TTC549 (cell line): ENCODE measurements around the gene DDX50.

Source experiments
- FAIRE-seq: peaks from 2 replicates; lab custom pipeline; 2012; peaks lifted over from hg19 to GRCh38; lab: Jason Lieb, UNC

DDX50 gene

DNA sequence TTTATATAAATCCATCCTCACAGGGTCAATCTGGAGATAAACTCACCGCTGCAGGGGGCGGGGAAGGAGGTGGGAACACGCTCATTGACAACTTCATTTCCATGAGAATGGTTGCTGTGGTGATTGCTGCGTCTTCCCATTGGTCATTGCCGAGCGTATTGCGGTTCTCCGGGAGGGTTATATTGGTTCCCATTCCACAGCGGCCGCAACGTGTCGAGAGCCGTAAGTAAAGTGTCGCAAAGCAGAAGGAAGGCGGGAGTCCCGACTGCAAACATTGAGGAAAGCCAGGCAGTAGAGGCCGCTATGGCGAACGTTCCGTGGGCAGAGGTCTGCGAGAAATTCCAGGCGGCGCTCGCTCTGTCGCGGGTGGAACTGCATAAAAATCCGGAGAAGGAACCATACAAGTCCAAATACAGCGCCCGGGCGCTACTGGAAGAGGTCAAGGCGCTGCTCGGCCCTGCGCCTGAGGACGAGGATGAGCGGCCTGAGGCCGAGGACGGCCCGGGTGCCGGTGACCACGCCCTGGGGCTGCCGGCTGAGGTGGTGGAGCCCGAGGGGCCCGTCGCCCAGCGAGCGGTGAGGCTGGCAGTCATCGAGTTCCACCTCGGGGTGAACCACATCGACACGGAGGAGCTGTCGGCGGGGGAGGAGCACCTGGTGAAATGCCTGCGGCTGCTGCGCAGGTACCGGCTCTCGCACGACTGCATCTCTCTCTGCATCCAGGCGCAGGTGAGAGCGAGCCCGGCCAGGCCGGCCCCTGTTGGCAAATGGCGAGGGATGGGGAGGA is 87.6 kb downstream of the DDX50 start, which contains the start of gene KIFBP:
TSS of gene KIFBP (plus strand) at position 274 of the 787 bp plus-strand sequence. CDS start at position 304, 30 bp downstream.
- peak; percentile 92 for FAIRE-seq

DNA sequence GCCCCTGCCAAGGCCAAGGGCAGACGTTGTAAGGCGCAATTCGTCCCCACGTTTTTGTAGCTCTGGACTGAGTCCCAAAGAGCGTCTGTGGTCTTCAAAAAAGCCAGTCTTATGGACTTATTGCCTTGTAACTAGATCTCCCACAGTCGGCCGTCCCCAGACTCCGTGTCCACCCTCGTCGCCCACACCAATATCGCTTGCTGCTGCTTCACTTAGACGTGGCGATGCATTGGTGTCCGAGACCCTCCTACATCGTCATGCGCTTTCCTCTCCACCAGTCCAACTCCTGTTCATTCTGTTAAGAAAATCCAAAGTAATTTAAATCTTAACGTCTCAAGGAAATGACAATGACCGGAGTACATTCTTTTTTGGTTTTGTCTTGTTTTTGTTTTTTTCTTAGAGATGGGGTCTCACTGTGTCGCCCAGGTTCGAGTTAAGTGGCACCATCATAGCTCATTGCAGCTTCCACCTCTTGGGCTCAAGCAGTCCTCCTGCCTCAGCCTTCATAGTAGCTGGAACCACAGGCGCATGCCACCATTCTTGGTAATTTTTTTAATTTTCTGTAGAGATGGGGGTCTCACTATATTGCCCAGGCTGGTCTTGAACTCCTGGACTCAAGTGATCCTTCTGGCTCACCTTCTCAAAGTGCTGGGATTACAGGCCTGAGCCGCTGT is 88.3 kb downstream of the DDX50 start:
- no peak for FAIRE-seq

- no peak for FAIRE-seq
Measured at GRCh38 chr10:68992636-68993440, 91.7 kb downstream of the DDX50 start.
